K562 (cell line): Measurements from ENCODE around the gene GRIN2A. TPM values are rescaled to one million over a fixed set of nuclear protein-coding genes. Genes with fewer than 3 reads are reported as not detected.

ENCODE experiments used
- ATAC-seq: fragments of 200-7000 bp; cut with Tn5 transposase; 3 replicates; pipeline ENCODE4 v1.9.1; 2020; ENCODE audit warnings: moderate library complexity
- BruUV-seq: library from RNA; stranded (reverse); fragments of 400-500 nt; replicated peaks from 2 replicates; lab custom pipeline; 2021; lab: Mats Ljungman, UMichigan
- CTCF ChIA-PET: fragments of 300-600 bp; formaldehyde crosslinking; extraction: SDS; loops from one replicate; lab custom pipeline; 2021; ENCODE audit warnings: low intra/inter-chr PET ratio; lab: Yijun Ruan, JAX
- POLR2A ChIA-PET: fragments of 300-600, 350-650 bp; sonication (Branson Sonifier 250); formaldehyde crosslinking; extraction: SDS; loops from one replicate; lab custom pipeline; 2021; ENCODE audit warnings: antibody characterized with exemption, inconsistent platforms; lab: Yijun Ruan, JAX
- DNase-seq, 4 experiments: peaks; one replicate each; pipeline versions ENCODE4 v3.0.0 to v3.0.0-alpha.2; 2011 to 2018; ENCODE audit warnings: low spot score in 3 of 4, mixed read lengths in 3 of 4; ENCODE audit errors: extremely low read depth in 1 of 4
- FAIRE-seq: peaks from 2 replicates; lab custom pipeline; 2011; peaks lifted over from hg19 to GRCh38; lab: Jason Lieb, UNC
- H2AFZ ChIP-seq: 2 replicates; pipeline ENCODE4 v1.6.0; 2011; ENCODE audit warnings: low read depth, low read length, control low read depth, inconsistent platforms
- H3K27ac ChIP-seq: fragments of 200-600 bp; 3 replicates; pipeline ENCODE4 v1.8.0; 2011; ENCODE audit warnings: low read depth, mild to moderate bottlenecking, control low read depth, inconsistent platforms, low read length, moderate library complexity, mixed read lengths; ENCODE audit errors: extremely low read depth
- H3K27me3 ChIP-seq, 2 experiments: fragments of 300-600 bp in 1 of 2; 2 replicates in 1 of 2; 3 replicates in 1 of 2; pipeline versions ENCODE4 v1.6.0 to v1.8.0; 2011; ENCODE audit warnings: inconsistent platforms in 2 of 2, low read length in 2 of 2, mild to moderate bottlenecking in 1 of 2, mixed read lengths in 1 of 2, moderate library complexity in 1 of 2; ENCODE audit not compliant: control insufficient read depth in 2 of 2, insufficient read depth in 2 of 2
- H3K36me3 ChIP-seq: fragments of 300-600 bp; 3 replicates; pipeline ENCODE4 v1.8.0; 2011; ENCODE audit warnings: mild to moderate bottlenecking, low read length, inconsistent platforms; ENCODE audit not compliant: control insufficient read depth, insufficient read depth
- H3K4me1 ChIP-seq, 2 experiments: fragments of 200-600 bp in 1 of 2; replicated peaks in 1 of 2; 2 replicates in 1 of 2; 3 replicates in 1 of 2; pipeline versions ENCODE4 v1.5.1 to v1.8.0; 2011; ENCODE audit warnings: inconsistent platforms in 2 of 2, low read length in 2 of 2, mild to moderate bottlenecking in 1 of 2, mixed read lengths in 1 of 2, moderate library complexity in 1 of 2; ENCODE audit not compliant: control insufficient read depth in 2 of 2, insufficient read depth in 2 of 2
- H3K4me2 ChIP-seq: 2 replicates; pipeline ENCODE4 v1.6.1; 2011; ENCODE audit warnings: low read length, control low read depth, inconsistent platforms, mixed read lengths; ENCODE audit not compliant: insufficient read depth
- H3K4me3 ChIP-seq: fragments of 200-600 bp; sonication (generic), shearing (Covaris generic); 2 replicates; pipeline ENCODE4 v1.5.1; 2016; ENCODE audit warnings: control low read depth, inconsistent platforms
- H3K79me2 ChIP-seq: fragments of 200-600 bp; 3 replicates; pipeline ENCODE4 v1.8.0; 2011; ENCODE audit warnings: low read length, inconsistent platforms; ENCODE audit not compliant: control insufficient read depth, insufficient read depth
- H3K9ac ChIP-seq, 2 experiments: 2 replicates each; pipeline versions ENCODE4 v1.6.0 to v1.6.1; 2011; ENCODE audit warnings: low read depth in 2 of 2, low read length in 2 of 2, control low read depth in 1 of 2, inconsistent platforms in 1 of 2, mild to moderate bottlenecking in 1 of 2, mixed read lengths in 1 of 2; ENCODE audit not compliant: insufficient read depth in 1 of 2
- H3K9me1 ChIP-seq: one replicate; pipeline ENCODE4 v1.6.0; 2011; ENCODE audit warnings: inconsistent platforms, mild to moderate bottlenecking, low read length, moderate library complexity; ENCODE audit not compliant: control insufficient read depth, insufficient read depth
- H3K9me3 ChIP-seq: replicated peaks from 2 replicates; pipeline ENCODE4 v1.5.1; 2011; ENCODE audit warnings: low read depth, low read length, inconsistent platforms; ENCODE audit not compliant: control insufficient read depth, insufficient read depth
- H4K20me1 ChIP-seq: replicated peaks from 2 replicates; pipeline ENCODE4 v1.6.1; 2011; ENCODE audit warnings: low read length, inconsistent platforms, mixed read lengths; ENCODE audit not compliant: control insufficient read depth, insufficient read depth
- DIDO1 ChIP-seq: fragments of 450-650 bp; IDR thresholded peaks from 2 replicates; pipeline ENCODE4 v1.6.1; 2016; ENCODE audit warnings: low read depth, missing biosample characterization, missing genetic modification characterization
- JUNB ChIP-seq: fragments of 450-650 bp; formaldehyde crosslinking; conservative IDR thresholded peaks from 2 replicates; pipeline ENCODE4 v1.4.0; 2020; ENCODE audit warnings: mild to moderate bottlenecking
- NR2C1 ChIP-seq, 2 experiments: fragments of 450-650 bp; IDR thresholded peaks; 2 replicates each; pipeline ENCODE4 v1.6.1; 2017; ENCODE audit warnings: mild to moderate bottlenecking in 2 of 2, antibody characterized with exemption in 1 of 2, inconsistent platforms in 1 of 2, missing compliant biosample characterization in 1 of 2, missing genetic modification characterization in 1 of 2
- STAT6 ChIP-seq: sonication (generic); formaldehyde crosslinking; IDR thresholded peaks from 2 replicates; pipeline ENCODE4 v1.8.1; 2023; ENCODE audit warnings: mild to moderate bottlenecking, missing genetic modification reagents
- ZNF133 ChIP-seq: fragments of 250-450 bp; sonication (Bioruptor Pico); IDR thresholded peaks from 2 replicates; pipeline ENCODE4 v1.4.0; 2020; ENCODE audit warnings: mild to moderate bottlenecking
- ZNF551 ChIP-seq: fragments of 250-450 bp; sonication (Bioruptor Pico); IDR thresholded peaks from 2 replicates; pipeline ENCODE4 v1.5.0; 2021; ENCODE audit warnings: mild to moderate bottlenecking, moderate library complexity
- WGBS: fragments of 100-300 bp; shearing (Covaris generic); methylation state at CpG from one replicate; pipeline ENCODE4 v1.1.6; 2016; ENCODE audit warnings: low coverage, mixed read lengths; ENCODE audit not compliant: insufficient coverage; ENCODE audit errors: missing lambda C conversion rate; 5-methylcytosine and 5-hydroxymethylcytosine counted together
- in situ Hi-C: fragments of 300-500 bp; cut with MboI; formaldehyde crosslinking; loops from 4 replicates; pipeline ENCODE4 v1.15.0; 2018; ENCODE audit warnings: inconsistent platforms, mixed read lengths
- intact Hi-C: fragments of 100-400 bp; cut with micrococcal nuclease; formaldehyde crosslinking; loops from 2 replicates; pipeline ENCODE4 v1.14.2; 2022
- polyA plus RNA-seq, 8 experiments: library from polyadenylated mRNA; depleted of rRNA in 4 of 8; stranded (reverse) in 5 of 8; unstranded in 3 of 8; fragments of >200 nt; fragmentation: Nextera tagmentation in 2 of 8; fragmentation: Illumina TruSeq in 1 of 8; extraction: Ambion mirVana in 2 of 8; extraction: Trizol in 1 of 8; gene quantifications; 2 replicates each; pipeline versions ENCODE4 v1.2.1 to v1.2.3, GENCODE V29; 2011 to 2014; ENCODE audit warnings: inconsistent platforms in 1 of 8, missing spikeins in 1 of 8
- total RNA-seq, 7 experiments: library from RNA; depleted of rRNA in 6 of 7; stranded (reverse); fragments of >200 nt in 6 of 7; fragmentation: Illumina TruSeq in 2 of 7; extraction: Trizol in 2 of 7; gene quantifications; 2 replicates each; pipeline versions ENCODE4 v1.2.1 to v1.2.3, GENCODE V29; 2011 to 2021; ENCODE audit warnings: low replicate concordance in 1 of 7
- TF ChIP-seq, protein P1 (sequence below), 2 experiments: fragments of 450-650 bp in 1 of 2; sonication (generic) in 1 of 2; formaldehyde crosslinking in 1 of 2; IDR thresholded peaks; 2 replicates each; pipeline versions ENCODE4 v1.7.1 to v1.9.0; 2016 to 2022; ENCODE audit warnings: inconsistent platforms in 1 of 2, mild to moderate bottlenecking in 1 of 2, missing genetic modification reagents in 1 of 2
- TF ChIP-seq, protein P2 (sequence below): sonication (generic); formaldehyde crosslinking; IDR thresholded peaks from 2 replicates; pipeline ENCODE4 v1.8.0; 2022; ENCODE audit warnings: missing genetic modification reagents, mild to moderate bottlenecking, moderate library complexity, borderline replicate concordance

Gene GRIN2A
- total and polyA plus RNA-seq, 9 of the 15 experiments (the other 6 are each of a cell fraction or from before 2014, with no cell fraction given): not detected

DNA sequence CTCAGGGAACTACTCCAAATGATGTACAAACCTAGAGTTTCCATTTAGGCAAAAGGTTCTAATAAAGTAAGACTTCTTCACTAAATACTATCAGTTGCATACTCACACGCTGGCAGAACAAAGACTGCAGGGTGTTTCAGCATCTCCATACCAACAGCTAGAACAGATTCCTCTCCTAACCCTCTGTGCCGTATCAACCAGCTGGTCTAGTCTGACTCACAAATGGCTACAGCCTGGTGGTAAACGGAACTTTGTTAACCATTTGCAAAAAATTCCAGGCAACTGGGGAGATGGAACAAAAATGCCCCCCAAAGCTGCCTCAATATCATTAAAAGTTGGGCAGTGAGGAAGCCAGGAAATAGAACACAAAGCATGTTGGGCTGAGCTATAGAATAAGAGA, 217.1 kb downstream of the GRIN2A start (continued):
- TF ChIP-seq ZNF551 (CRISPR knock-in tag): no peak
- TF ChIP-seq STAT6 (CRISPR knock-in tag): no peak
- TF ChIP-seq NR2C1 (IDR thresholded peaks at IDR 0.05): no peak
- no peak for TF ChIP-seq NR2C1 (tag; IDR thresholded peaks at IDR 0.05)

DNA sequence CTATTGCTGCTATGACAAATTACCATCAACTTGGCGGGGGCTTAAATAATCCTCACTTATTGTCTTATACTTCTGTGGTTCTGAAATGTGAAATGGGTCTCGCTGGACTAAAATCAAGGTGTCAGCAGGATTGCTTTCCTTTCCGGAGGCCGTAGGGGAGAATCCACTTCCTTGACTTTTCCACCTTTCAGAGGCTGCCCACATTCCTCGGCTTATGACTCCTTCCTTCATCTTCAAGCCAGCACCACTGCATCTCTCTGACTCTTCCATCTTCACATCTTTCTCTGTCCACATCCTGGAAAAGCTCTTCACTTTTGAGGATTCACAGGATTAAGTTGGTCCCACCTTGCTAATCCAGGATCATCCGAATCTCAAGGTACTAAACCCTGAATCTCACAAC, 217.8 kb downstream of the GRIN2A start:
- Histone ChIP-seq H3K79me2 (no peaks in the 10 kb centered on the region), H3K9me1 (no peaks in the 10 kb centered on the region), H3K9ac (no peak overlapping the region), H3K27ac (no peak overlapping the region), H3K4me3 (no peak overlapping the region), H3K36me3 (no peaks in the 10 kb centered on the region), H3K27me3 (no peaks in the 10 kb centered on the region; a peak in 2 of 5 replicates), H2AFZ (no peak overlapping the region), H3K9me3 (no peaks in the 10 kb centered on the region), H3K4me1 (no peaks in the 10 kb centered on the region), H3K4me2 (no peak overlapping the region), H4K20me1 (no peaks in the 10 kb centered on the region)
- ChIA-PET CTCF (no interaction called here), POLR2A (no interaction called here)
- FAIRE-seq: no peak
- no peak for ATAC-seq
- DNase-seq: no peak
- no TSS peak for BruUV-seq
- in situ Hi-C loops: no loop called here
- intact Hi-C loops: no loop called here
- WGBS: 7% methylated on average over 5 of the region's 6 CpGs
- no peak for TF ChIP-seq ZNF133 (CRISPR knock-in tag)
- TF ChIP-seq, protein P1, sequence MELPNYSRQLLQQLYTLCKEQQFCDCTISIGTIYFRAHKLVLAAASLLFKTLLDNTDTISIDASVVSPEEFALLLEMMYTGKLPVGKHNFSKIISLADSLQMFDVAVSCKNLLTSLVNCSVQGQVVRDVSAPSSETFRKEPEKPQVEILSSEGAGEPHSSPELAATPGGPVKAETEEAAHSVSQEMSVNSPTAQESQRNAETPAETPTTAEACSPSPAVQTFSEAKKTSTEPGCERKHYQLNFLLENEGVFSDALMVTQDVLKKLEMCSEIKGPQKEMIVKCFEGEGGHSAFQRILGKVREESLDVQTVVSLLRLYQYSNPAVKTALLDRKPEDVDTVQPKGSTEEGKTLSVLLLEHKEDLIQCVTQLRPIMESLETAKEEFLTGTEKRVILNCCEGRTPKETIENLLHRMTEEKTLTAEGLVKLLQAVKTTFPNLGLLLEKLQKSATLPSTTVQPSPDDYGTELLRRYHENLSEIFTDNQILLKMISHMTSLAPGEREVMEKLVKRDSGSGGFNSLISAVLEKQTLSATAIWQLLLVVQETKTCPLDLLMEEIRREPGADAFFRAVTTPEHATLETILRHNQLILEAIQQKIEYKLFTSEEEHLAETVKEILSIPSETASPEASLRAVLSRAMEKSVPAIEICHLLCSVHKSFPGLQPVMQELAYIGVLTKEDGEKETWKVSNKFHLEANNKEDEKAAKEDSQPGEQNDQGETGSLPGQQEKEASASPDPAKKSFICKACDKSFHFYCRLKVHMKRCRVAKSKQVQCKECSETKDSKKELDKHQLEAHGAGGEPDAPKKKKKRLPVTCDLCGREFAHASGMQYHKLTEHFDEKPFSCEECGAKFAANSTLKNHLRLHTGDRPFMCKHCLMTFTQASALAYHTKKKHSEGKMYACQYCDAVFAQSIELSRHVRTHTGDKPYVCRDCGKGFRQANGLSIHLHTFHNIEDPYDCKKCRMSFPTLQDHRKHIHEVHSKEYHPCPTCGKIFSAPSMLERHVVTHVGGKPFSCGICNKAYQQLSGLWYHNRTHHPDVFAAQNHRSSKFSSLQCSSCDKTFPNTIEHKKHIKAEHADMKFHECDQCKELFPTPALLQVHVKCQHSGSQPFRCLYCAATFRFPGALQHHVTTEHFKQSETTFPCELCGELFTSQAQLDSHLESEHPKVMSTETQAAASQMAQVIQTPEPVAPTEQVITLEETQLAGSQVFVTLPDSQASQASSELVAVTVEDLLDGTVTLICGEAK (IDR thresholded peaks at IDR 0.05): no peak
- TF ChIP-seq, protein P1 (CRISPR knock-in tag; IDR thresholded peaks at IDR 0.05): no peak
- TF ChIP-seq, protein P2, sequence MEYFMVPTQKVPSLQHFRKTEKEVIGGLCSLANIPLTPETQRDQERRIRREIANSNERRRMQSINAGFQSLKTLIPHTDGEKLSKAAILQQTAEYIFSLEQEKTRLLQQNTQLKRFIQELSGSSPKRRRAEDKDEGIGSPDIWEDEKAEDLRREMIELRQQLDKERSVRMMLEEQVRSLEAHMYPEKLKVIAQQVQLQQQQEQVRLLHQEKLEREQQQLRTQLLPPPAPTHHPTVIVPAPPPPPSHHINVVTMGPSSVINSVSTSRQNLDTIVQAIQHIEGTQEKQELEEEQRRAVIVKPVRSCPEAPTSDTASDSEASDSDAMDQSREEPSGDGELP (CRISPR knock-in tag): no peak
- TF ChIP-seq JUNB (CRISPR knock-in tag): no peak
- no peak for TF ChIP-seq DIDO1
